ENCODE measurements around the gene WDSUB1. TPM values are rescaled to one million over a fixed set of nuclear protein-coding genes. Genes with fewer than 3 reads are reported as not detected.

The WDSUB1 gene
- total RNA-seq (1 to 10 TPM; 4.4 to 4.6 TPM), polyA plus RNA-seq (11.3 TPM)

- Histone ChIP-seq H3K36me3 (ENCODE audit: insufficient read depth, low read length) (no peaks in the 10 kb centered on the region), H3K27me3 (ENCODE audit: insufficient read depth, low read length, poor library complexity, severe bottlenecking) (no peaks in the 10 kb centered on the region), H3K4me1 (ENCODE audit: insufficient read depth, low read length) (peaks cover 23% of the 10 kb centered on the region), H3K9me3 (ENCODE audit: low read length) (no peaks in the 10 kb centered on the region), H3K27ac (ENCODE audit: low read depth, low read length) (peak within 1 kb of the TSS; percentile 82), H3K4me3 (ENCODE audit: low read length) (peak within 1 kb of the TSS; percentile 89)
- Mint-ChIP-seq H3K9me3 (no peaks in the 10 kb centered on the region), H3K27ac (peak within 1 kb of the TSS; percentile 68 to 91 (median 87)), H3K4me3 (peak within 1 kb of the TSS; percentile 86 to 94 (median 92)), H3K4me1 (peaks cover 21 to 32% (median 29%) of the 10 kb centered on the region in 3 donors), H3K36me3 (peaks cover 0 to 7% (median 2%) of the 10 kb centered on the region in 3 donors), H3K27me3 (no peaks in the 10 kb centered on the region)
- CTCF ChIA-PET, result interaction anchor here (1.1 kb wide), 1 partner anchor 426 kb away, joined by 4 read pairs; the partner anchor contains the start of gene MARCHF7
- DNase-seq, result peak in 1 of 5 donors; percentile 52
- POLR2A ChIA-PET, result interaction anchor here (0.6 to 1.2 kb wide), 3 partner anchors 15 to 233 kb away, joined by 3 to 6 read pairs (median 3); no protein-coding TSS in a partner anchor
Observed at GRCh38 chr2:159285929-159286708, at the start of gene WDSUB1. WDSUB1 (minus strand) TSS chr2:159286703; CDS start chr2:159283069, 3,634 bp downstream.

GRCh38 chr2:159326569-159327255 is 40.2 kb upstream of the WDSUB1 start:
- Mint-ChIP-seq H3K4me3 (no peak overlapping the region), H3K36me3 (peaks cover 13 to 56% (median 24%) of the 10 kb centered on the region in 3 donors), H3K27me3 (no peaks in the 10 kb centered on the region), H3K27ac (peak overlapping the region in 1 of 8 donors; percentile 33), H3K4me1 (no peaks in the 10 kb centered on the region), H3K9me3 (no peaks in the 10 kb centered on the region)
- no peak overlapping the region for H3K4me3 ChIP-seq (ENCODE audit: low read length)
- ChIA-PET POLR2A (no interaction called here), CTCF (no interaction called here)
- H3K27me3 ChIP-seq (ENCODE audit: insufficient read depth, low read length, poor library complexity, severe bottlenecking), result no peaks in the 10 kb centered on the region
- peaks cover 4% of the 10 kb centered on the region for H3K36me3 ChIP-seq (ENCODE audit: insufficient read depth, low read length)
- H3K27ac ChIP-seq (ENCODE audit: low read depth, low read length), result no peak overlapping the region
- DNase-seq, result no peak
- no peaks in the 10 kb centered on the region for H3K4me1 ChIP-seq (ENCODE audit: insufficient read depth, low read length)
- H3K9me3 ChIP-seq (ENCODE audit: low read length), result no peaks in the 10 kb centered on the region

- H3K4me1 ChIP-seq (ENCODE audit: insufficient read depth, low read length), result no peaks in the 10 kb centered on the region
- H3K36me3 Mint-ChIP-seq, result peaks cover 10 to 55% (median 24%) of the 10 kb centered on the region in 3 donors
- CTCF ChIA-PET, result no interaction called here
- H3K9me3 Mint-ChIP-seq, result no peaks in the 10 kb centered on the region
- POLR2A ChIA-PET, result no interaction called here
- no peak for DNase-seq
- H3K4me3 Mint-ChIP-seq, result no peak overlapping the region
- no peak overlapping the region for H3K4me3 ChIP-seq (ENCODE audit: low read length)
- peak overlapping the region in 2 of 8 donors; percentile 17 to 46 for H3K27ac Mint-ChIP-seq
- no peak overlapping the region for H3K27ac ChIP-seq (ENCODE audit: low read depth, low read length)
- H3K27me3 Mint-ChIP-seq, result peaks cover 0 to 1% of the 10 kb centered on the region in 2 donors
- no peaks in the 10 kb centered on the region for H3K9me3 ChIP-seq (ENCODE audit: low read length)
- H3K4me1 Mint-ChIP-seq, result no peaks in the 10 kb centered on the region
- H3K27me3 ChIP-seq (ENCODE audit: insufficient read depth, low read length, poor library complexity, severe bottlenecking), result no peaks in the 10 kb centered on the region
- H3K36me3 ChIP-seq (ENCODE audit: insufficient read depth, low read length), result no peaks in the 10 kb centered on the region
Observed at GRCh38 chr2:159322419-159322818, 35.9 kb upstream of the WDSUB1 start.

- H3K4me3 ChIP-seq (ENCODE audit: low read length), result no peak overlapping the region
- H3K4me1 ChIP-seq (ENCODE audit: insufficient read depth, low read length), result no peaks in the 10 kb centered on the region
- H3K4me1 Mint-ChIP-seq, result no peaks in the 10 kb centered on the region
- H3K9me3 Mint-ChIP-seq, result peaks cover 0 to 2% (median 0%) of the 10 kb centered on the region in 5 donors
- peaks cover 24 to 54% (median 41%) of the 10 kb centered on the region in 3 donors for H3K36me3 Mint-ChIP-seq
- POLR2A ChIA-PET, result no interaction called here
- no peak for DNase-seq
- no peaks in the 10 kb centered on the region for H3K27me3 ChIP-seq (ENCODE audit: insufficient read depth, low read length, poor library complexity, severe bottlenecking)
- peaks cover 0 to 1% of the 10 kb centered on the region in 2 donors for H3K27me3 Mint-ChIP-seq
- H3K4me3 Mint-ChIP-seq, result no peak overlapping the region
- no peaks in the 10 kb centered on the region for H3K9me3 ChIP-seq (ENCODE audit: low read length)
- no peak overlapping the region for H3K27ac ChIP-seq (ENCODE audit: low read depth, low read length)
- H3K27ac Mint-ChIP-seq, result peak overlapping the region in 1 of 8 donors; percentile 17
- H3K36me3 ChIP-seq (ENCODE audit: insufficient read depth, low read length), result no peaks in the 10 kb centered on the region
- CTCF ChIA-PET, result no interaction called here
Observed at GRCh38 chr2:159317392-159318088, 31.0 kb upstream of the WDSUB1 start.

GRCh38 chr2:159307942-159308341 is 21.4 kb upstream of the WDSUB1 start:
- Histone ChIP-seq H3K4me1 (ENCODE audit: insufficient read depth, low read length) (no peaks in the 10 kb centered on the region), H3K36me3 (ENCODE audit: insufficient read depth, low read length) (no peaks in the 10 kb centered on the region), H3K27me3 (ENCODE audit: insufficient read depth, low read length, poor library complexity, severe bottlenecking) (no peaks in the 10 kb centered on the region), H3K4me3 (ENCODE audit: low read length) (no peak overlapping the region), H3K9me3 (ENCODE audit: low read length) (no peaks in the 10 kb centered on the region), H3K27ac (ENCODE audit: low read depth, low read length) (no peak overlapping the region)
- POLR2A ChIA-PET, result no interaction called here
- CTCF ChIA-PET, result no interaction called here
- H3K27ac Mint-ChIP-seq, result no peak overlapping the region
- H3K36me3 Mint-ChIP-seq, result peaks cover 0 to 14% (median 2%) of the 10 kb centered on the region in 3 donors
- no peaks in the 10 kb centered on the region for H3K4me1 Mint-ChIP-seq
- no peak overlapping the region for H3K4me3 Mint-ChIP-seq
- H3K9me3 Mint-ChIP-seq, result peaks cover 0 to 6% (median 4%) of the 10 kb centered on the region in 5 donors
- no peak for DNase-seq
- H3K27me3 Mint-ChIP-seq, result peaks cover 3 to 38% of the 10 kb centered on the region in 2 donors

- Mint-ChIP-seq H3K27ac (no peak overlapping the region), H3K4me3 (no peak overlapping the region), H3K36me3 (peaks cover 0 to 19% (median 2%) of the 10 kb centered on the region in 3 donors), H3K4me1 (no peaks in the 10 kb centered on the region), H3K27me3 (peaks cover 8 to 58% of the 10 kb centered on the region in 2 donors), H3K9me3 (peaks cover 0 to 6% (median 4%) of the 10 kb centered on the region in 5 donors)
- Histone ChIP-seq H3K36me3 (ENCODE audit: insufficient read depth, low read length) (no peaks in the 10 kb centered on the region), H3K4me3 (ENCODE audit: low read length) (no peak overlapping the region), H3K27me3 (ENCODE audit: insufficient read depth, low read length, poor library complexity, severe bottlenecking) (no peaks in the 10 kb centered on the region), H3K27ac (ENCODE audit: low read depth, low read length) (no peak overlapping the region), H3K4me1 (ENCODE audit: insufficient read depth, low read length) (no peaks in the 10 kb centered on the region), H3K9me3 (ENCODE audit: low read length) (no peaks in the 10 kb centered on the region)
- DNase-seq, result no peak
- CTCF ChIA-PET, result no interaction called here
- POLR2A ChIA-PET, result no interaction called here
Observed at GRCh38 chr2:159300586-159300985, 14.1 kb upstream of the WDSUB1 start.

- Histone ChIP-seq H3K9me3 (ENCODE audit: low read length) (no peaks in the 10 kb centered on the region), H3K27me3 (ENCODE audit: insufficient read depth, low read length, poor library complexity, severe bottlenecking) (no peaks in the 10 kb centered on the region), H3K36me3 (ENCODE audit: insufficient read depth, low read length) (no peaks in the 10 kb centered on the region), H3K27ac (ENCODE audit: low read depth, low read length) (no peak overlapping the region), H3K4me1 (ENCODE audit: insufficient read depth, low read length) (no peaks in the 10 kb centered on the region), H3K4me3 (ENCODE audit: low read length) (no peak overlapping the region)
- no peak overlapping the region for H3K27ac Mint-ChIP-seq
- H3K4me1 Mint-ChIP-seq, result no peaks in the 10 kb centered on the region
- no peak for DNase-seq
- H3K4me3 Mint-ChIP-seq, result no peak overlapping the region
- ChIA-PET CTCF (no interaction called here), POLR2A (no interaction called here)
- H3K36me3 Mint-ChIP-seq, result peaks cover 0 to 11% (median 0%) of the 10 kb centered on the region in 3 donors
- H3K27me3 Mint-ChIP-seq, result peaks cover 11 to 46% of the 10 kb centered on the region in 2 donors
- H3K9me3 Mint-ChIP-seq, result peaks cover 0 to 5% (median under 1%) of the 10 kb centered on the region in 5 donors
Observed at GRCh38 chr2:159298967-159299366, 12.5 kb upstream of the WDSUB1 start.
